ENCODE results near the gene SGPL1. TPM values are rescaled to one million over a fixed set of nuclear protein-coding genes. Genes with fewer than 3 reads are reported as not detected.

The SGPL1 gene
- total and polyA plus RNA-seq, 2 of the 8 experiments (the other 6 are each of a cell fraction or from before 2014, with no cell fraction given) = 20.5 to 51.6 TPM

DNA sequence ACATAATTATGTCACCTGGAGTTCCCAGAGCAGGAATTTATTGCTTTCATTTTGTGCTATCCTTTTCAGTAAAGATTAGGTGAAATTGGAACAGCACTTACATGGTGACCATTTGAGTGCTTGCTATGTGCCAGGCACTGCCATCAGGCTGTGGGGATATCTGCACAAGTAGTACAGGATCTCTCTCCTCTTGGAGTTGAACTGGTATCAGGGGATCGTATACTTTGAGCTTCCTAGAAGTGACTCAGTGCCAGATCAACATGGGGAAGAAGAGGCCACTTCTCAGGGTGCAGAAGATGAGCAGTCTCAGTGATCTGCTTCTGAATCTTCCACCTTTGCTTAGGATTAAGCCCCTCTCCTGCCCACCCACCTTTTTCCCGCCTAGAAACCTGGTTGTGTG lies 29.5 kb downstream of the SGPL1 start (continued):
- TF ChIP-seq, protein P1, sequence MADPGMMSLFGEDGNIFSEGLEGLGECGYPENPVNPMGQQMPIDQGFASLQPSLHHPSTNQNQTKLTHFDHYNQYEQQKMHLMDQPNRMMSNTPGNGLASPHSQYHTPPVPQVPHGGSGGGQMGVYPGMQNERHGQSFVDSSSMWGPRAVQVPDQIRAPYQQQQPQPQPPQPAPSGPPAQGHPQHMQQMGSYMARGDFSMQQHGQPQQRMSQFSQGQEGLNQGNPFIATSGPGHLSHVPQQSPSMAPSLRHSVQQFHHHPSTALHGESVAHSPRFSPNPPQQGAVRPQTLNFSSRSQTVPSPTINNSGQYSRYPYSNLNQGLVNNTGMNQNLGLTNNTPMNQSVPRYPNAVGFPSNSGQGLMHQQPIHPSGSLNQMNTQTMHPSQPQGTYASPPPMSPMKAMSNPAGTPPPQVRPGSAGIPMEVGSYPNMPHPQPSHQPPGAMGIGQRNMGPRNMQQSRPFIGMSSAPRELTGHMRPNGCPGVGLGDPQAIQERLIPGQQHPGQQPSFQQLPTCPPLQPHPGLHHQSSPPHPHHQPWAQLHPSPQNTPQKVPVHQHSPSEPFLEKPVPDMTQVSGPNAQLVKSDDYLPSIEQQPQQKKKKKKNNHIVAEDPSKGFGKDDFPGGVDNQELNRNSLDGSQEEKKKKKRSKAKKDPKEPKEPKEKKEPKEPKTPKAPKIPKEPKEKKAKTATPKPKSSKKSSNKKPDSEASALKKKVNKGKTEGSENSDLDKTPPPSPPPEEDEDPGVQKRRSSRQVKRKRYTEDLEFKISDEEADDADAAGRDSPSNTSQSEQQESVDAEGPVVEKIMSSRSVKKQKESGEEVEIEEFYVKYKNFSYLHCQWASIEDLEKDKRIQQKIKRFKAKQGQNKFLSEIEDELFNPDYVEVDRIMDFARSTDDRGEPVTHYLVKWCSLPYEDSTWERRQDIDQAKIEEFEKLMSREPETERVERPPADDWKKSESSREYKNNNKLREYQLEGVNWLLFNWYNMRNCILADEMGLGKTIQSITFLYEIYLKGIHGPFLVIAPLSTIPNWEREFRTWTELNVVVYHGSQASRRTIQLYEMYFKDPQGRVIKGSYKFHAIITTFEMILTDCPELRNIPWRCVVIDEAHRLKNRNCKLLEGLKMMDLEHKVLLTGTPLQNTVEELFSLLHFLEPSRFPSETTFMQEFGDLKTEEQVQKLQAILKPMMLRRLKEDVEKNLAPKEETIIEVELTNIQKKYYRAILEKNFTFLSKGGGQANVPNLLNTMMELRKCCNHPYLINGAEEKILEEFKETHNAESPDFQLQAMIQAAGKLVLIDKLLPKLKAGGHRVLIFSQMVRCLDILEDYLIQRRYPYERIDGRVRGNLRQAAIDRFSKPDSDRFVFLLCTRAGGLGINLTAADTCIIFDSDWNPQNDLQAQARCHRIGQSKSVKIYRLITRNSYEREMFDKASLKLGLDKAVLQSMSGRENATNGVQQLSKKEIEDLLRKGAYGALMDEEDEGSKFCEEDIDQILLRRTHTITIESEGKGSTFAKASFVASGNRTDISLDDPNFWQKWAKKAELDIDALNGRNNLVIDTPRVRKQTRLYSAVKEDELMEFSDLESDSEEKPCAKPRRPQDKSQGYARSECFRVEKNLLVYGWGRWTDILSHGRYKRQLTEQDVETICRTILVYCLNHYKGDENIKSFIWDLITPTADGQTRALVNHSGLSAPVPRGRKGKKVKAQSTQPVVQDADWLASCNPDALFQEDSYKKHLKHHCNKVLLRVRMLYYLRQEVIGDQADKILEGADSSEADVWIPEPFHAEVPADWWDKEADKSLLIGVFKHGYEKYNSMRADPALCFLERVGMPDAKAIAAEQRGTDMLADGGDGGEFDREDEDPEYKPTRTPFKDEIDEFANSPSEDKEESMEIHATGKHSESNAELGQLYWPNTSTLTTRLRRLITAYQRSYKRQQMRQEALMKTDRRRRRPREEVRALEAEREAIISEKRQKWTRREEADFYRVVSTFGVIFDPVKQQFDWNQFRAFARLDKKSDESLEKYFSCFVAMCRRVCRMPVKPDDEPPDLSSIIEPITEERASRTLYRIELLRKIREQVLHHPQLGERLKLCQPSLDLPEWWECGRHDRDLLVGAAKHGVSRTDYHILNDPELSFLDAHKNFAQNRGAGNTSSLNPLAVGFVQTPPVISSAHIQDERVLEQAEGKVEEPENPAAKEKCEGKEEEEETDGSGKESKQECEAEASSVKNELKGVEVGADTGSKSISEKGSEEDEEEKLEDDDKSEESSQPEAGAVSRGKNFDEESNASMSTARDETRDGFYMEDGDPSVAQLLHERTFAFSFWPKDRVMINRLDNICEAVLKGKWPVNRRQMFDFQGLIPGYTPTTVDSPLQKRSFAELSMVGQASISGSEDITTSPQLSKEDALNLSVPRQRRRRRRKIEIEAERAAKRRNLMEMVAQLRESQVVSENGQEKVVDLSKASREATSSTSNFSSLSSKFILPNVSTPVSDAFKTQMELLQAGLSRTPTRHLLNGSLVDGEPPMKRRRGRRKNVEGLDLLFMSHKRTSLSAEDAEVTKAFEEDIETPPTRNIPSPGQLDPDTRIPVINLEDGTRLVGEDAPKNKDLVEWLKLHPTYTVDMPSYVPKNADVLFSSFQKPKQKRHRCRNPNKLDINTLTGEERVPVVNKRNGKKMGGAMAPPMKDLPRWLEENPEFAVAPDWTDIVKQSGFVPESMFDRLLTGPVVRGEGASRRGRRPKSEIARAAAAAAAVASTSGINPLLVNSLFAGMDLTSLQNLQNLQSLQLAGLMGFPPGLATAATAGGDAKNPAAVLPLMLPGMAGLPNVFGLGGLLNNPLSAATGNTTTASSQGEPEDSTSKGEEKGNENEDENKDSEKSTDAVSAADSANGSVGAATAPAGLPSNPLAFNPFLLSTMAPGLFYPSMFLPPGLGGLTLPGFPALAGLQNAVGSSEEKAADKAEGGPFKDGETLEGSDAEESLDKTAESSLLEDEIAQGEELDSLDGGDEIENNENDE (IDR thresholded peaks at IDR 0.05; ENCODE audit: insufficient replicate concordance, low read length) = no peak
- TF ChIP-seq CEBPB (IDR thresholded peaks at IDR 0.05; ENCODE audit: low read depth, low read length) (no peak), SP2 (IDR thresholded peaks at IDR 0.05; ENCODE audit: low read length) (no peak), TCF12 (IDR thresholded peaks at IDR 0.05; ENCODE audit: low read depth, low read length) (no peak), RBBP5 (IDR thresholded peaks at IDR 0.05; ENCODE audit: borderline replicate concordance, low read depth, low read length) (no peak), CHD1 (IDR thresholded peaks at IDR 0.05; ENCODE audit: low read depth, low read length) (no peak), SIN3A (conservative IDR thresholded peaks at IDR 0.05 in 1 of 2, IDR thresholded peaks at IDR 0.05 in 1 of 2; ENCODE audit: low read depth in 1 of 2, low read length in 2 of 2) (no peak), GABPA (IDR thresholded peaks at IDR 0.05; ENCODE audit: borderline replicate concordance, insufficient read depth, low read length) (no peak)
- TF ChIP-seq, protein P2, sequence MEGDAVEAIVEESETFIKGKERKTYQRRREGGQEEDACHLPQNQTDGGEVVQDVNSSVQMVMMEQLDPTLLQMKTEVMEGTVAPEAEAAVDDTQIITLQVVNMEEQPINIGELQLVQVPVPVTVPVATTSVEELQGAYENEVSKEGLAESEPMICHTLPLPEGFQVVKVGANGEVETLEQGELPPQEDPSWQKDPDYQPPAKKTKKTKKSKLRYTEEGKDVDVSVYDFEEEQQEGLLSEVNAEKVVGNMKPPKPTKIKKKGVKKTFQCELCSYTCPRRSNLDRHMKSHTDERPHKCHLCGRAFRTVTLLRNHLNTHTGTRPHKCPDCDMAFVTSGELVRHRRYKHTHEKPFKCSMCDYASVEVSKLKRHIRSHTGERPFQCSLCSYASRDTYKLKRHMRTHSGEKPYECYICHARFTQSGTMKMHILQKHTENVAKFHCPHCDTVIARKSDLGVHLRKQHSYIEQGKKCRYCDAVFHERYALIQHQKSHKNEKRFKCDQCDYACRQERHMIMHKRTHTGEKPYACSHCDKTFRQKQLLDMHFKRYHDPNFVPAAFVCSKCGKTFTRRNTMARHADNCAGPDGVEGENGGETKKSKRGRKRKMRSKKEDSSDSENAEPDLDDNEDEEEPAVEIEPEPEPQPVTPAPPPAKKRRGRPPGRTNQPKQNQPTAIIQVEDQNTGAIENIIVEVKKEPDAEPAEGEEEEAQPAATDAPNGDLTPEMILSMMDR (IDR thresholded peaks at IDR 0.05; ENCODE audit: control extremely low read depth in 1 of 3, insufficient read depth in 1 of 3, low read depth in 1 of 3, low read length in 3 of 3) = no peak
